ENCODE measurements around the gene SLC38A3. TPM values are rescaled to one million over a fixed set of nuclear protein-coding genes. Genes with fewer than 3 reads are reported as not detected.

SLC38A3 gene
- total and polyA plus RNA-seq, 2 donors from 2014 or later: 1.6 to 4.2 TPM

DNA sequence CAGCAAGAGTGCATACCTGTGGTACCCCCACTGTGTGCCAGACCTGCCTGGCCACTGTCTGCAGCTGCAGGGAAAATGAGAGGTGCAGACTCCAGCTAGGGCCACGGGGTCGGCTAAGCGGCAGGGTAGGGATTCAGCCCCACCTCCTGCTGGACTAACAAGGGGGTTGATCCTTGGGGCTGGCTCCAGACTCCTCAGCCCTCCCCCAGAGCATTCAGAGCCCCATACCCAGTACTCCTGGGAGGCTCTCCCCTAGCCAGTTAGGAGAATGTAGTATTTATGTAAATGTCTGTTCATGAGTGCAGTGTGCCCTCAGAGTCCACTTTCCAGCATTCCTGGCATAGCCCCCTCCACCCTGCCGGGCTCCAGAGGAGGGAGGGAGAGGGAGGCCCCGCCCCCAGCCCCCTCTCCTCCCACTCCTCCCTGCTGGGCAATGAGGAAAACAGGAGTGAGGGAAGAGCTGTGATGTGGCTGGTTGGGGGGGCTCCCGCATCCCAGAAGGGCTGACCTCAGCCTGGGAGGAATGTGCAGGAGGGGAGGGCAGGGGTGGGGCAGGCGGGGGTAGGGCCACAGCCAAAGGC lies 59.4 kb downstream of the SLC38A3 start:
- Histone ChIP-seq H3K27ac (ENCODE audit: low read depth in 2 of 2, low read length in 2 of 2) (peak overlapping the region; percentile 91 to 94), H3K9me3 (ENCODE audit: control insufficient read depth in 2 of 3, insufficient read depth in 1 of 3, low read length in 3 of 3) (no peaks in the 10 kb centered on the region), H3K4me3 (ENCODE audit: low read length in 3 of 3) (no peak overlapping the region), H3K4me1 (ENCODE audit: control insufficient read depth in 2 of 3, insufficient read depth in 2 of 3, low read depth in 1 of 3, low read length in 3 of 3) (peaks cover 0 to 56% (median 28%) of the 10 kb centered on the region in 3 donors), H3K27me3 (ENCODE audit: control insufficient read depth, insufficient read depth, low read length) (no peaks in the 10 kb centered on the region), H3K36me3 (ENCODE audit: control insufficient read depth in 2 of 3, insufficient read depth in 3 of 3, low read length in 3 of 3) (no peaks in the 10 kb centered on the region), H3K9ac (ENCODE audit: low read length in 3 of 3) (peak overlapping the region in 2 of 3 donors; percentile 8 to 34)
- TF ChIP-seq, protein P1, sequence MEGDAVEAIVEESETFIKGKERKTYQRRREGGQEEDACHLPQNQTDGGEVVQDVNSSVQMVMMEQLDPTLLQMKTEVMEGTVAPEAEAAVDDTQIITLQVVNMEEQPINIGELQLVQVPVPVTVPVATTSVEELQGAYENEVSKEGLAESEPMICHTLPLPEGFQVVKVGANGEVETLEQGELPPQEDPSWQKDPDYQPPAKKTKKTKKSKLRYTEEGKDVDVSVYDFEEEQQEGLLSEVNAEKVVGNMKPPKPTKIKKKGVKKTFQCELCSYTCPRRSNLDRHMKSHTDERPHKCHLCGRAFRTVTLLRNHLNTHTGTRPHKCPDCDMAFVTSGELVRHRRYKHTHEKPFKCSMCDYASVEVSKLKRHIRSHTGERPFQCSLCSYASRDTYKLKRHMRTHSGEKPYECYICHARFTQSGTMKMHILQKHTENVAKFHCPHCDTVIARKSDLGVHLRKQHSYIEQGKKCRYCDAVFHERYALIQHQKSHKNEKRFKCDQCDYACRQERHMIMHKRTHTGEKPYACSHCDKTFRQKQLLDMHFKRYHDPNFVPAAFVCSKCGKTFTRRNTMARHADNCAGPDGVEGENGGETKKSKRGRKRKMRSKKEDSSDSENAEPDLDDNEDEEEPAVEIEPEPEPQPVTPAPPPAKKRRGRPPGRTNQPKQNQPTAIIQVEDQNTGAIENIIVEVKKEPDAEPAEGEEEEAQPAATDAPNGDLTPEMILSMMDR (IDR thresholded peaks at IDR 0.05; ENCODE audit: borderline replicate concordance, extremely low read depth, insufficient read depth): no peak
- DNase-seq: peak; percentile 97 to 99 (median 98)
- intact Hi-C loops (cut with DNase I): no loop called here
- FAIRE-seq: no peak

DNA sequence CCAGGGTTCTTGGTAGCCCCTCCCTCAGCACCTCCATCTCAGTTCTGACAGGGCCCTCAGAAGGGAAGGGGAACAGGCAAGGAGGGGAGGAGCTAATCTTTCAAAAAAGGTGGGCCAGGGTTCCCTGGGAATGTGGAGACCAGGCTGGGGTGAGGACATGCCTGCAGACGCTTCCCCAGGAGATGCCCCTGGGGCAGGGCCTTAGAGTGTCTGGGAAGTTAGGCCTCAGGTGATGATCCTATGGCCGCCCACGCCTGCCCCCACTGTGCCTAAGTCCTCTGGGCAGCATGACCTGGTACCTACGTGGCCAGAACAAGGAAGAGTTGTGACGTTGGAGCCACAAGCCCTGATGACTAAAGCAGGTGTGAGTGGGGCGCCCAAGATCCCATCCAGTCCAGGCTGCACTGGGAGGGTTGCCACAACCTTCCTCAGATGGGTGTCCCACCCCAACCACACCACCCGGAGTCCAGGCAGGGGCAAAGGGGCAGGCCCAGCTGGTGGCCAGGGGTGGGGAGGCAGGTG lies 60.0 kb downstream of the SLC38A3 start:
- peak overlapping the region in 1 of 3 donors; percentile 95 for H3K9ac ChIP-seq (ENCODE audit: low read length in 3 of 3)

DNA sequence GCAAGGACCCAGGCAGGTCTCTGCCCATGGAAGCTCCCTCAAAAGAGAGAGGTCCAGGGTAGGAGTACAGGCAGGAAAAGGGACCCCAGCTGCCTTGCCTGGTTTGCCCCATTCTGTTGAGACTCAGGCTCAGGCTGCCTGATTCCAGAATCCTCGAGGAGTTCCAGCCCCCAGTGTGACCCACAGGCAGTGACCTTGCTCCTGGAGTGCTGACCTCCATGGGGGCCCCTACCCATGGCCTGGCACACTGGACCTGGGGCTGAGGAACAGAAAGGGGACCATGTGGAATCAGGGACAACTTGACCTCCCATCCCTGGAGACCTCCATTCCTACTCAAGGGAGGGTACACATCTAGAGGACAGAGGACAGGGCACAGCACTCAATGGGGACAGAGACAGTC lies 60.5 kb downstream of the SLC38A3 start:
- no peaks in the 10 kb centered on the region for H3K9me3 ChIP-seq (ENCODE audit: control insufficient read depth in 2 of 3, insufficient read depth in 1 of 3, low read length in 3 of 3)
- peak overlapping the region in 1 of 3 donors; percentile 95 for H3K9ac ChIP-seq (ENCODE audit: low read length in 3 of 3)
- TF ChIP-seq, protein P1 (IDR thresholded peaks at IDR 0.05; ENCODE audit: borderline replicate concordance, extremely low read depth, insufficient read depth): no peak
- no peaks in the 10 kb centered on the region for H3K36me3 ChIP-seq (ENCODE audit: control insufficient read depth in 2 of 3, insufficient read depth in 3 of 3, low read length in 3 of 3)
- no peaks in the 10 kb centered on the region for H3K27me3 ChIP-seq (ENCODE audit: control insufficient read depth, insufficient read depth, low read length)
- peaks cover 0 to 57% (median 29%) of the 10 kb centered on the region in 3 donors for H3K4me1 ChIP-seq (ENCODE audit: control insufficient read depth in 2 of 3, insufficient read depth in 2 of 3, low read depth in 1 of 3, low read length in 3 of 3)
- peak overlapping the region in 1 of 3 donors; percentile 17 for H3K4me3 ChIP-seq (ENCODE audit: low read length in 3 of 3)
- DNase-seq (peak in 1 of 5 donors; percentile 71), FAIRE-seq (no peak)
- intact Hi-C loops (cut with DNase I): no loop called here
- peak overlapping the region; percentile 91 to 94 for H3K27ac ChIP-seq (ENCODE audit: low read depth in 2 of 2, low read length in 2 of 2)

More for the DNA sequence above, 60.0 kb downstream of the SLC38A3 start:
- H3K27ac ChIP-seq (ENCODE audit: low read depth in 2 of 2, low read length in 2 of 2): peak overlapping the region; percentile 91 to 94
- H3K36me3 ChIP-seq (ENCODE audit: control insufficient read depth in 2 of 3, insufficient read depth in 3 of 3, low read length in 3 of 3): no peaks in the 10 kb centered on the region
- intact Hi-C loops (cut with DNase I): no loop called here
- FAIRE-seq: no peak
- no peak overlapping the region for H3K4me3 ChIP-seq (ENCODE audit: low read length in 3 of 3)
- DNase-seq: peak in 1 of 5 donors; percentile 91
- TF ChIP-seq, protein P1 (IDR thresholded peaks at IDR 0.05; ENCODE audit: borderline replicate concordance, extremely low read depth, insufficient read depth): no peak
- no peaks in the 10 kb centered on the region for H3K9me3 ChIP-seq (ENCODE audit: control insufficient read depth in 2 of 3, insufficient read depth in 1 of 3, low read length in 3 of 3)
- H3K27me3 ChIP-seq (ENCODE audit: control insufficient read depth, insufficient read depth, low read length): no peaks in the 10 kb centered on the region
- H3K4me1 ChIP-seq (ENCODE audit: control insufficient read depth in 2 of 3, insufficient read depth in 2 of 3, low read depth in 1 of 3, low read length in 3 of 3): peaks cover 0 to 57% (median 28%) of the 10 kb centered on the region in 3 donors
